ENCODE measurements around the gene C1orf52. TPM values are rescaled to one million over a fixed set of nuclear protein-coding genes. Genes with fewer than 3 reads are reported as not detected.

C1orf52 gene
- total and polyA plus RNA-seq, 9 of the 15 experiments (the other 6 are each of a cell fraction or from before 2014, with no cell fraction given): 17.0 to 38.5 (median 33.0) TPM

GRCh38 chr1:85276215-85276977 lies 16.9 kb upstream of the C1orf52 start, which contains the start of gene BCL10 (continued):
- TF ChIP-seq ETS2 (tag; IDR thresholded peaks at IDR 0.05; ENCODE audit: borderline replicate concordance, poor library complexity, severe bottlenecking) (no peak), TAF1 (IDR thresholded peaks at IDR 0.05; ENCODE audit: control insufficient read depth, extremely low read depth, insufficient read depth, low read length, severe bottlenecking) (peak; percentile 43), CEBPB (tag; IDR thresholded peaks at IDR 0.05) (no peak), NFATC3 (IDR thresholded peaks at IDR 0.05) (no peak), ZNF140 (CRISPR knock-in tag; IDR thresholded peaks at IDR 0.05) (no peak), SRSF3 (IDR thresholded peaks at IDR 0.05; ENCODE audit: insufficient read depth, low read length) (no peak), ZKSCAN1 (IDR thresholded peaks at IDR 0.05; ENCODE audit: low read depth, low read length) (0 out of 2 replicates have a peak, but pooled peaks have one; percentile 12), STAT5A (IDR thresholded peaks at IDR 0.05; ENCODE audit: borderline replicate concordance, low read length) (no peak), MBD1 (CRISPR knock-in tag; IDR thresholded peaks at IDR 0.05) (no peak), ZNF124 (CRISPR knock-in tag; IDR thresholded peaks at IDR 0.05) (no peak), MXI1 (IDR thresholded peaks at IDR 0.05; ENCODE audit: low read depth, low read length) (no peak), PHB2 (IDR thresholded peaks at IDR 0.05; ENCODE audit: low read depth) (no peak), GABPB1 (CRISPR knock-in tag; IDR thresholded peaks at IDR 0.05) (peak; percentile 90), NCOR1 (IDR thresholded peaks at IDR 0.05) (no peak), KLF16 (IDR thresholded peaks at IDR 0.05) (no peak), SLC30A9 (CRISPR knock-in tag; IDR thresholded peaks at IDR 0.05) (no peak), MEF2A (IDR thresholded peaks at IDR 0.05; ENCODE audit: control insufficient read depth, low read depth, low read length) (no peak), MCM2 (IDR thresholded peaks at IDR 0.05; ENCODE audit: low read depth) (no peak), KLF13 (tag; IDR thresholded peaks at IDR 0.05; ENCODE audit: borderline replicate concordance, low read depth) (0 out of 2 replicates have a peak, but pooled peaks have one; percentile 42), TOE1 (IDR thresholded peaks at IDR 0.05; ENCODE audit: borderline replicate concordance) (no peak; the same call in 1 of the 2 replicates), TOE1 (CRISPR knock-in tag; IDR thresholded peaks at IDR 0.05; ENCODE audit: borderline replicate concordance, low read depth) (no peak), SMAD3 (CRISPR knock-in tag; conservative IDR thresholded peaks at IDR 0.05) (no peak), ZNF134 (CRISPR knock-in tag; conservative IDR thresholded peaks at IDR 0.05) (no peak), RBM39 (optimal IDR thresholded peaks at IDR 0.05; ENCODE audit: low read depth, low read length) (no peak), CREB5 (CRISPR knock-in tag; IDR thresholded peaks at IDR 0.05) (no peak), ILF3 (IDR thresholded peaks at IDR 0.05; ENCODE audit: borderline replicate concordance) (no peak), CHD1 (IDR thresholded peaks at IDR 0.05; ENCODE audit: low read length) (peak; percentile 8), ZNF551 (CRISPR knock-in tag; IDR thresholded peaks at IDR 0.05) (no peak), SMARCA4 (IDR thresholded peaks at IDR 0.05) (no peak; the same call in 1 of the 2 replicates)
